Measurements from ENCODE around the gene SMC5. TPM values are rescaled to one million over a fixed set of nuclear protein-coding genes. Genes with fewer than 3 reads are reported as not detected.

The SMC5 gene
- total RNA-seq, 2 donors from 2014 or later: 22.6 to 46.1 TPM

DNA sequence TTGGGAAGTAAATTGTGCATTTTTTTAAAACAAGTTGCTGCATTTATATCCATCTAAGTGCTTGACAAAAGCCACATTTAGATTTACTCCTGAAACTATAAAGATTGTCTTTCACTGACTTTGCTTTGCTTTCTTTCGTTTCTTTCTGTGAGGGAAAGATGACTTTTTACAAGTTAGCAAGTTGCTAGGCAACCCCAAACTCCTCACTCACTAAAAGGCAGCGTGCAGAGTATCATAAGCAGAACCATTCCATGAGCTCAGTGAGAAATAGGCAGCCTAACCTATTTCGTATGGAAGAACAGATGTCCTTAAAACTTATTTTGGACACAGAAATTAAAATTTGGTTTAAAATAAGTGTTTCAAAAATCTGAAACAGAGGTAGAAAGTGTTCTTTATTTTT lies 126.6 kb downstream of the SMC5 start:
- peaks cover 15% of the 10 kb centered on the region for H3K36me3 ChIP-seq
- TF ChIP-seq CTCF (IDR thresholded peaks at IDR 0.05): no peak
- peaks cover 14 to 38% of the 10 kb centered on the region in 2 donors for H3K4me1 ChIP-seq (ENCODE audit: control insufficient read depth in 1 of 2, low read depth in 2 of 2)
- H3K27ac ChIP-seq: no peak overlapping the region
- H3K27me3 ChIP-seq (replicated peaks; ENCODE audit: insufficient read depth): no peaks in the 10 kb centered on the region
- H3K9me3 ChIP-seq: no peaks in the 10 kb centered on the region
- DNase-seq (ENCODE audit: low spot score) (no peak), ATAC-seq (ENCODE audit: insufficient number of reproducible peaks, low FRiP score, low read depth) (no peak)
- no peak overlapping the region for H3K4me3 ChIP-seq

- Histone ChIP-seq H3K9me3 (no peaks in the 10 kb centered on the region), H3K4me1 (ENCODE audit: control insufficient read depth in 1 of 2, low read depth in 2 of 2) (peaks cover 35 to 55% of the 10 kb centered on the region in 2 donors), H3K4me3 (no peak overlapping the region), H3K27me3 (replicated peaks; ENCODE audit: insufficient read depth) (no peaks in the 10 kb centered on the region), H3K27ac (no peak overlapping the region), H3K36me3 (peaks cover 15% of the 10 kb centered on the region)
- no peak for ATAC-seq (ENCODE audit: insufficient number of reproducible peaks, low FRiP score, low read depth)
- no peak for DNase-seq (ENCODE audit: low spot score)
- TF ChIP-seq CTCF (IDR thresholded peaks at IDR 0.05): no peak
These were observed 128.9 kb downstream of the SMC5 start for GRCh38 chr9:70387663-70388062.

GRCh38 chr9:70389188-70389587 lies 130.4 kb downstream of the SMC5 start:
- H3K27ac ChIP-seq: no peak overlapping the region
- peak overlapping the region; percentile 12 for H3K4me3 ChIP-seq
- no peak for ATAC-seq (ENCODE audit: insufficient number of reproducible peaks, low FRiP score, low read depth)

DNA sequence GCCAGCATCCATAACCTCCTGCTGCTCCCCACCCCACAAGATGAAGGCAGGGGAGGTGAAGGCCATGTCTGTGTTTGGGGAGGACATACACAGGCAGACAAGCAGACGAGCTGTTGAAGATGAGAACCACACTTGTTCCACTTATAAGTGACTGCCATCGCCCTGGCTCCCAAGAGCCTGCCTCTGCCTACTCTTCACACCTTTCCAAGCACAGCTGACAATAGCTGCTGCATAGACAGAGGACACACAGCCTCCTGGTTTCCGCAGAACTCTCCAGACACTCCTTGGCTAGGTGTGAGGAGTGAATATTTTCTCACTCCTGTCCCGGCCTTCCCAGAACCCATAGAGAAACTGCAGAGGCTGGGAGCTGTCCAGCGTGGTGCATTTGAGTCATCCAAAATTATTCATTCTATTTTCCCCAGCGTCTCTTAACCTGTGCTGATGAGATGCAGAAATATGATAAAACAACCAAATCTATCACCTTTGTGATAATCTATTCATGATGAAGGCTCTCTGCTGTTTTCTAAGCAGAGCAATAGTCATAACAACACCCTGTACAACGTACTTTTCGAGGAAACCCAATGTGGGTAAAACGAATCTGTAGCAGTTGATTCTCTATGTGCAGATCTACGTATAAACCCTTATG lies 131.0 kb downstream of the SMC5 start:
- peaks cover 7% of the 10 kb centered on the region for H3K36me3 ChIP-seq
- no peak for DNase-seq (ENCODE audit: low spot score)
- H3K27me3 ChIP-seq (replicated peaks; ENCODE audit: insufficient read depth): no peaks in the 10 kb centered on the region
- no peak for ATAC-seq (ENCODE audit: insufficient number of reproducible peaks, low FRiP score, low read depth)
- H3K4me3 ChIP-seq: peak overlapping the region; percentile 12
- no peaks in the 10 kb centered on the region for H3K9me3 ChIP-seq
- no peak for TF ChIP-seq CTCF (IDR thresholded peaks at IDR 0.05)
- H3K4me1 ChIP-seq (ENCODE audit: control insufficient read depth in 1 of 2, low read depth in 2 of 2): peaks cover 48 to 63% of the 10 kb centered on the region in 2 donors
- no peak overlapping the region for H3K27ac ChIP-seq

More at GRCh38 chr9:70389188-70389587, 130.4 kb downstream of the SMC5 start:
- Histone ChIP-seq H3K9me3 (no peaks in the 10 kb centered on the region), H3K36me3 (peaks cover 11% of the 10 kb centered on the region), H3K27me3 (replicated peaks; ENCODE audit: insufficient read depth) (no peaks in the 10 kb centered on the region), H3K4me1 (ENCODE audit: control insufficient read depth in 1 of 2, low read depth in 2 of 2) (peaks cover 42 to 58% of the 10 kb centered on the region in 2 donors)
- DNase-seq (ENCODE audit: low spot score): no peak
- no peak for TF ChIP-seq CTCF (IDR thresholded peaks at IDR 0.05)

DNA sequence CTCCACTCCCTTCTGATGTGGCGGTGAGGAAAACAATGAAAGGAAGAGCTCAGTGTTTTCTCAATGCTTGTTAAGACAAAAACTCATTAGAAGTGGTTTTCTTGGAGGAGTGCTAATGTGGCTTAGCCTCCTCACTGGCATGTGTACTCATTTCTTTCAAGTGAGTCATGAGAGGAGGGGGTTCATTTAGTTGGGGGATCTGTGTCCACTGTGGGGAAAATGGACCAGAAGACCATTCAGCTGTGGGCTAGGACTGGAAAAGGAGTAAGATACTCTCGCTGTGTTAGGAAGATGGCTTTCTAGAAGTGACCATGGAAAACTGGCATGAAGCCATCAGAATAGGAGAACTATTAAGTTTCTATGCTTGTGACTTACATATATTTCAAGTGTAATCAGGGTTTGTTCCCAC lies 132.2 kb downstream of the SMC5 start:
- H3K9me3 ChIP-seq: no peaks in the 10 kb centered on the region
- H3K36me3 ChIP-seq: peaks cover 2% of the 10 kb centered on the region
- H3K4me1 ChIP-seq (ENCODE audit: control insufficient read depth in 1 of 2, low read depth in 2 of 2): peaks cover 56 to 67% of the 10 kb centered on the region in 2 donors
- H3K4me3 ChIP-seq: peak overlapping the region; percentile 9
- H3K27ac ChIP-seq: no peak overlapping the region
- no peaks in the 10 kb centered on the region for H3K27me3 ChIP-seq (replicated peaks; ENCODE audit: insufficient read depth)
- no peak for ATAC-seq (ENCODE audit: insufficient number of reproducible peaks, low FRiP score, low read depth)
- no peak for TF ChIP-seq CTCF (IDR thresholded peaks at IDR 0.05)
- no peak for DNase-seq (ENCODE audit: low spot score)

All from thoracic aorta (tissue), 2 donors.